HepG2 (cell line): ENCODE data around the gene SUPT6H. TPM values are rescaled to one million over a fixed set of nuclear protein-coding genes. Genes with fewer than 3 reads are reported as not detected.

Source experiments
- AKAP8 ChIP-seq: sonication (generic); formaldehyde crosslinking; IDR thresholded peaks from 2 replicates; pipeline ENCODE4 v1.5.1; 2020; ENCODE audit warnings: mild to moderate bottlenecking, missing genetic modification reagents
- ARNT ChIP-seq: fragments of 450-650 bp; IDR thresholded peaks from 2 replicates; pipeline ENCODE4 v1.6.1; 2017
- BRCA1 ChIP-seq: sonication (generic); formaldehyde crosslinking; IDR thresholded peaks from 2 replicates; pipeline ENCODE4 v1.4.0; 2020; ENCODE audit warnings: missing genetic modification reagents
- CBFB ChIP-seq: sonication (generic); formaldehyde crosslinking; IDR thresholded peaks from 2 replicates; pipeline ENCODE4 v1.4.0; 2020; ENCODE audit warnings: missing genetic modification reagents
- CCDC6 ChIP-seq: sonication (generic); formaldehyde crosslinking; IDR thresholded peaks from 2 replicates; pipeline ENCODE4 v1.8.1; 2022; ENCODE audit warnings: mild to moderate bottlenecking, missing genetic modification reagents, moderate library complexity
- CENPT ChIP-seq: sonication (generic); formaldehyde crosslinking; IDR thresholded peaks from 2 replicates; pipeline ENCODE4 v1.8.0; 2022; ENCODE audit warnings: low read depth, mild to moderate bottlenecking, moderate library complexity, missing genetic modification reagents
- HNRNPL ChIP-seq: fragments of 200-400 bp; formaldehyde crosslinking; IDR thresholded peaks from 2 replicates; pipeline ENCODE4 v1.6.1; 2017; ENCODE audit warnings: mild to moderate bottlenecking, low read depth, low read length
- ISX ChIP-seq: sonication (generic); formaldehyde crosslinking; conservative IDR thresholded peaks from 2 replicates; pipeline ENCODE4 v1.5.0; 2020; ENCODE audit warnings: missing genetic modification reagents
- KAT2B ChIP-seq: fragments of 150-350 bp; IDR thresholded peaks from 2 replicates; pipeline ENCODE4 v1.6.1; 2014; ENCODE audit warnings: low read depth, low read length, borderline replicate concordance
- MATR3 ChIP-seq: sonication (generic); formaldehyde crosslinking; IDR thresholded peaks from 2 replicates; pipeline ENCODE4 v1.4.0; 2020; ENCODE audit warnings: missing genetic modification reagents
- MEIS2 ChIP-seq: sonication (generic); formaldehyde crosslinking; IDR thresholded peaks from 2 replicates; pipeline ENCODE4 v1.9.0; 2021; ENCODE audit warnings: mild to moderate bottlenecking, missing genetic modification reagents
- PAWR ChIP-seq: sonication (generic); formaldehyde crosslinking; IDR thresholded peaks from 2 replicates; pipeline ENCODE4 v1.4.0; 2020; ENCODE audit warnings: missing genetic modification reagents, mild to moderate bottlenecking, borderline replicate concordance
- POGZ ChIP-seq: sonication (generic); formaldehyde crosslinking; IDR thresholded peaks from 2 replicates; pipeline ENCODE4 v1.4.0; 2020; ENCODE audit warnings: mild to moderate bottlenecking, missing genetic modification reagents
- REXO4 ChIP-seq: sonication (generic); formaldehyde crosslinking; IDR thresholded peaks from 2 replicates; pipeline ENCODE4 v1.8.0; 2022; ENCODE audit warnings: missing genetic modification reagents, mild to moderate bottlenecking, borderline replicate concordance
- SP1 ChIP-seq, 2 experiments: fragments of 450-650 bp in 1 of 2; sonication (generic) in 1 of 2; formaldehyde crosslinking in 1 of 2; IDR thresholded peaks; 2 replicates each; pipeline versions ENCODE4 v1.4.0 to v1.6.1; 2016 to 2020; ENCODE audit warnings: missing genetic modification reagents in 1 of 2
- TP53 ChIP-seq: sonication (generic); formaldehyde crosslinking; conservative IDR thresholded peaks from 2 replicates; pipeline ENCODE4 v1.4.0; 2020; ENCODE audit warnings: missing genetic modification reagents
- ZFP90 ChIP-seq: sonication (generic); formaldehyde crosslinking; IDR thresholded peaks from 2 replicates; pipeline ENCODE4 v1.8.0; 2022; ENCODE audit warnings: missing genetic modification reagents, mild to moderate bottlenecking, inconsistent platforms, borderline replicate concordance
- ZNF3 ChIP-seq: IDR thresholded peaks from 2 replicates; pipeline ENCODE4 v1.7.0; 2017; ENCODE audit warnings: inconsistent platforms
- ZNF780A ChIP-seq: sonication (generic); formaldehyde crosslinking; IDR thresholded peaks from 2 replicates; pipeline ENCODE4 v1.8.0; 2022; ENCODE audit warnings: mild to moderate bottlenecking, missing genetic modification reagents, moderate library complexity
- ZNF792 ChIP-seq: IDR thresholded peaks from 2 replicates; pipeline ENCODE4 v1.6.1; 2016
- ZZZ3 ChIP-seq: sonication (generic); formaldehyde crosslinking; IDR thresholded peaks from 2 replicates; pipeline ENCODE4 v1.4.0; 2020; ENCODE audit warnings: missing genetic modification reagents, mild to moderate bottlenecking, borderline replicate concordance
- polyA plus RNA-seq, 8 experiments: library from polyadenylated mRNA; depleted of rRNA in 3 of 8; stranded (reverse) in 7 of 8; unstranded in 1 of 8; fragments of >200 nt; fragmentation: Illumina TruSeq in 4 of 8; extraction: Trizol in 4 of 8; gene quantifications; 2 replicates each; pipeline versions ENCODE4 v1.2.1 to v1.2.3, GENCODE V29; 2011 to 2016; ENCODE audit warnings: low read depth in 4 of 8, missing spikeins in 1 of 8, mixed read lengths in 1 of 8; ENCODE audit not compliant: insufficient read depth in 1 of 8
- total RNA-seq, 5 experiments: library from RNA; depleted of rRNA; stranded (reverse); fragments of >200 nt; fragmentation: Illumina TruSeq; extraction: Trizol; gene quantifications; 2 replicates each; pipeline ENCODE4 v1.2.3, GENCODE V29; 2016; ENCODE audit warnings: low read depth in 1 of 5
- TF ChIP-seq, protein P1 (sequence below): sonication (generic); formaldehyde crosslinking; IDR thresholded peaks from 2 replicates; pipeline ENCODE4 v1.5.0; 2020; ENCODE audit warnings: mild to moderate bottlenecking, missing genetic modification reagents, borderline replicate concordance
- TF ChIP-seq, protein P2 (sequence below): sonication (generic); formaldehyde crosslinking; IDR thresholded peaks from 2 replicates; pipeline ENCODE4 v1.4.0; 2020; ENCODE audit warnings: missing genetic modification reagents; ENCODE audit errors: not compliant biosample characterization

Gene SUPT6H
- total and polyA plus RNA-seq, 2 of the 13 experiments (the other 11 are each of a cell fraction or from before 2014, with no cell fraction given) = 32.7 to 39.9 TPM

DNA sequence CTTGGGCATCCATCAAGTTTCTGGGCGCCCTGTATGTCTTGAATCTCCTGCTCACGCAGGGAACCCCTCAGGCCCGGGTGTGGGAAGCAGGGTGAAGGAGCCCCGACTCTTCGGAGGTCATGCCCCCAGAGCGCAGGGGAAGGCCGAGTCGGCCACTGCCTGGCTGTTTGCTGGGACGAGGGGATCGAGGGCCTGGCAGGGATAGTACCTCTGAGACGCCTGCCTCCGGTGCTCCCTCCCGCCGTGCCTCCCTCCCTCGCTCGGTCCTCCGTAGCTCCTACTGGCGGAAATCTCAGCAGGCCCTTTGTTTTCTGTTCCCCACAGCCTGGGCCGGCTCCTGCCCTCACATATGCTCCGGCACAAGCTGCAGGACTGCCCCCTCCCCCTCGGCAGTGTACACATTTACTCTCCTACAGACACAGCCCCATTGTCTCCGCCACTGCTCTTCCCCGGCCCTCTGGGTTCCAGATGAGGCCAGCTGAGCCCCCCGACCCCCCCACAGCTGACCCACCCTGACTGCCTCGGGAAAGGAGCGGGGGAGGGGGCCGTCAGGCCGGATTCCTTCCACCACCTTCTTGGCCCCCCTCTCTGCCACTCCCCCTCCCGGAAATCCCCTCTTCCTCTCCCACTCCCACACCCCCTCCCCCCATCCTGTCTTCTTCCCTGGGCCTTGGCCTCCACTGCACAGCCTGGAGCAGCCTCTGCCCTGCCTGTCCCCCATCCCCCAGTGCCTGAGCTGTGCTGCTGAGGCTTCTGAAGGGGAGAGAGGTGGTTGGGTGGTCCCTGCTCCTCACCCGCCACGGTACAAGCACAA is 83.2 kb downstream of the SUPT6H start (continued):
- TF ChIP-seq, protein P1, sequence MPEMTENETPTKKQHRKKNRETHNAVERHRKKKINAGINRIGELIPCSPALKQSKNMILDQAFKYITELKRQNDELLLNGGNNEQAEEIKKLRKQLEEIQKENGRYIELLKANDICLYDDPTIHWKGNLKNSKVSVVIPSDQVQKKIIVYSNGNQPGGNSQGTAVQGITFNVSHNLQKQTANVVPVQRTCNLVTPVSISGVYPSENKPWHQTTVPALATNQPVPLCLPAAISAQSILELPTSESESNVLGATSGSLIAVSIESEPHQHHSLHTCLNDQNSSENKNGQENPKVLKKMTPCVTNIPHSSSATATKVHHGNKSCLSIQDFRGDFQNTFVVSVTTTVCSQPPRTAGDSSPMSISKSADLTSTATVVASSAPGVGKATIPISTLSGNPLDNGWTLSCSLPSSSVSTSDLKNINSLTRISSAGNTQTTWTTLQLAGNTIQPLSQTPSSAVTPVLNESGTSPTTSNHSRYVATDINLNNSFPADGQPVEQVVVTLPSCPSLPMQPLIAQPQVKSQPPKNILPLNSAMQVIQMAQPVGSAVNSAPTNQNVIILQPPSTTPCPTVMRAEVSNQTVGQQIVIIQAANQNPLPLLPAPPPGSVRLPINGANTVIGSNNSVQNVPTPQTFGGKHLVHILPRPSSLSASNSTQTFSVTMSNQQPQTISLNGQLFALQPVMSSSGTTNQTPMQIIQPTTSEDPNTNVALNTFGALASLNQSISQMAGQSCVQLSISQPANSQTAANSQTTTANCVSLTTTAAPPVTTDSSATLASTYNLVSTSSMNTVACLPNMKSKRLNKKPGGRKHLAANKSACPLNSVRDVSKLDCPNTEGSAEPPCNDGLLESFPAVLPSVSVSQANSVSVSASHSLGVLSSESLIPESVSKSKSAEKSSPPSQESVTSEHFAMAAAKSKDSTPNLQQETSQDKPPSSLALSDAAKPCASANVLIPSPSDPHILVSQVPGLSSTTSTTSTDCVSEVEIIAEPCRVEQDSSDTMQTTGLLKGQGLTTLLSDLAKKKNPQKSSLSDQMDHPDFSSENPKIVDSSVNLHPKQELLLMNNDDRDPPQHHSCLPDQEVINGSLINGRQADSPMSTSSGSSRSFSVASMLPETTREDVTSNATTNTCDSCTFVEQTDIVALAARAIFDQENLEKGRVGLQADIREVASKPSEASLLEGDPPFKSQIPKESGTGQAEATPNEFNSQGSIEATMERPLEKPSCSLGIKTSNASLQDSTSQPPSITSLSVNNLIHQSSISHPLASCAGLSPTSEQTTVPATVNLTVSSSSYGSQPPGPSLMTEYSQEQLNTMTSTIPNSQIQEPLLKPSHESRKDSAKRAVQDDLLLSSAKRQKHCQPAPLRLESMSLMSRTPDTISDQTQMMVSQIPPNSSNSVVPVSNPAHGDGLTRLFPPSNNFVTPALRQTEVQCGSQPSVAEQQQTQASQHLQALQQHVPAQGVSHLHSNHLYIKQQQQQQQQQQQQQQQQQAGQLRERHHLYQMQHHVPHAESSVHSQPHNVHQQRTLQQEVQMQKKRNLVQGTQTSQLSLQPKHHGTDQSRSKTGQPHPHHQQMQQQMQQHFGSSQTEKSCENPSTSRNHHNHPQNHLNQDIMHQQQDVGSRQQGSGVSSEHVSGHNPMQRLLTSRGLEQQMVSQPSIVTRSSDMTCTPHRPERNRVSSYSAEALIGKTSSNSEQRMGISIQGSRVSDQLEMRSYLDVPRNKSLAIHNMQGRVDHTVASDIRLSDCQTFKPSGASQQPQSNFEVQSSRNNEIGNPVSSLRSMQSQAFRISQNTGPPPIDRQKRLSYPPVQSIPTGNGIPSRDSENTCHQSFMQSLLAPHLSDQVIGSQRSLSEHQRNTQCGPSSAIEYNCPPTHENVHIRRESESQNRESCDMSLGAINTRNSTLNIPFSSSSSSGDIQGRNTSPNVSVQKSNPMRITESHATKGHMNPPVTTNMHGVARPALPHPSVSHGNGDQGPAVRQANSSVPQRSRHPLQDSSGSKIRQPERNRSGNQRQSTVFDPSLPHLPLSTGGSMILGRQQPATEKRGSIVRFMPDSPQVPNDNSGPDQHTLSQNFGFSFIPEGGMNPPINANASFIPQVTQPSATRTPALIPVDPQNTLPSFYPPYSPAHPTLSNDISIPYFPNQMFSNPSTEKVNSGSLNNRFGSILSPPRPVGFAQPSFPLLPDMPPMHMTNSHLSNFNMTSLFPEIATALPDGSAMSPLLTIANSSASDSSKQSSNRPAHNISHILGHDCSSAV (CRISPR knock-in tag) = no peak
- TF ChIP-seq CBFB = no peak
- no peak for TF ChIP-seq ZNF3 (CRISPR knock-in tag)
- TF ChIP-seq SP1 (IDR thresholded peaks at IDR 0.05) = no peak
- TF ChIP-seq SP1 (CRISPR knock-in tag; IDR thresholded peaks at IDR 0.05) = no peak; the same call in 1 of the 2 replicates
- no peak for TF ChIP-seq CCDC6
- no peak for TF ChIP-seq CENPT (CRISPR knock-in tag)
- no peak; the same call in 1 of the 2 replicates for TF ChIP-seq AKAP8
- no peak for TF ChIP-seq ARNT
- no peak for TF ChIP-seq PAWR (CRISPR knock-in tag)
- TF ChIP-seq BRCA1 = no peak
- no peak for TF ChIP-seq ISX (CRISPR knock-in tag)
- TF ChIP-seq ZZZ3 (CRISPR knock-in tag) = no peak
- TF ChIP-seq POGZ (CRISPR knock-in tag) = no peak
- TF ChIP-seq KAT2B = no peak
- TF ChIP-seq, protein P2, sequence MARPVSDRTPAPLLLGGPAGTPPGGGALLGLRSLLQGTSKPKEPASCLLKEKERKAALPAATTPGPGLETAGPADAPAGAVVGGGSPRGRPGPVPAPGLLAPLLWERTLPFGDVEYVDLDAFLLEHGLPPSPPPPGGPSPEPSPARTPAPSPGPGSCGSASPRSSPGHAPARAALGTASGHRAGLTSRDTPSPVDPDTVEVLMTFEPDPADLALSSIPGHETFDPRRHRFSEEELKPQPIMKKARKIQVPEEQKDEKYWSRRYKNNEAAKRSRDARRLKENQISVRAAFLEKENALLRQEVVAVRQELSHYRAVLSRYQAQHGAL (CRISPR knock-in tag) = no peak
- no peak for TF ChIP-seq MEIS2 (CRISPR knock-in tag)
- no peak for TF ChIP-seq ZNF780A
- TF ChIP-seq ZFP90 = no peak; the same call in 1 of the 2 replicates
- TF ChIP-seq HNRNPL = peak; percentile 72; the same call in 1 of the 2 replicates
- TF ChIP-seq ZNF792 (CRISPR knock-in tag) = no peak
- TF ChIP-seq REXO4 (CRISPR knock-in tag) = no peak
- no peak for TF ChIP-seq TP53 (CRISPR knock-in tag)
- TF ChIP-seq MATR3 (CRISPR knock-in tag) = no peak
